IMR-90 (cell line): ENCODE measurements around the gene RAP1GAP2. TPM values are rescaled to one million over a fixed set of nuclear protein-coding genes. Genes with fewer than 3 reads are reported as not detected.

ENCODE experiments used
- ATAC-seq: fragments of 200-7000 bp; cut with Tn5 transposase; 2 replicates; pipeline ENCODE4 v1.9.1; 2020; ENCODE audit warnings: low read depth, mild to moderate bottlenecking, moderate library complexity
- BruUV-seq: library from RNA; stranded (reverse); fragments of 400-500 nt; replicated peaks from 2 replicates; lab custom pipeline; 2021; lab: Mats Ljungman, UMichigan
- CTCF ChIA-PET: fragments of 300-600 bp; formaldehyde crosslinking; extraction: SDS; loops from one replicate; lab custom pipeline; 2021; ENCODE audit warnings: antibody characterized with exemption; lab: Yijun Ruan, JAX
- POLR2A ChIA-PET: fragments of 300-600 bp; sonication (Branson Sonifier 250); formaldehyde crosslinking; loops from one replicate; lab custom pipeline; 2022; ENCODE audit warnings: antibody characterized with exemption; ENCODE audit not compliant: unreplicated experiment; lab: Charles Lee
- DNase-seq: peaks from one replicate; pipeline ENCODE4 v3.0.0; 2013
- H2AFZ ChIP-seq: replicated peaks from 2 replicates; pipeline ENCODE3; 2013; ENCODE audit warnings: low read length, mild to moderate bottlenecking; ENCODE audit not compliant: poor library complexity
- H2AK5ac ChIP-seq: 2 replicates; pipeline ENCODE4 v1.6.1; 2013; ENCODE audit warnings: low read depth, low read length, inconsistent platforms
- H2AK9ac ChIP-seq: replicated peaks from 2 replicates; pipeline ENCODE3; 2013; ENCODE audit warnings: mild to moderate bottlenecking, low read depth, low read length, moderate library complexity; ENCODE audit not compliant: poor library complexity
- H2BK120ac ChIP-seq: 2 replicates; pipeline ENCODE4 v1.6.1; 2013; ENCODE audit warnings: low read depth, low read length, inconsistent platforms
- H2BK15ac ChIP-seq: 3 replicates; pipeline ENCODE4 v1.6.1; 2013; ENCODE audit warnings: low read depth, low read length, inconsistent platforms
- H2BK20ac ChIP-seq: 2 replicates; pipeline ENCODE4 v1.6.1; 2013; ENCODE audit warnings: low read depth, mild to moderate bottlenecking, inconsistent platforms, low read length, moderate library complexity
- H2BK5ac ChIP-seq: 2 replicates; pipeline ENCODE4 v1.6.1; 2013; ENCODE audit warnings: mild to moderate bottlenecking, low read depth, low read length, inconsistent platforms; ENCODE audit not compliant: poor library complexity, severe bottlenecking
- H3K14ac ChIP-seq: replicated peaks from 2 replicates; pipeline ENCODE4 v1.6.1; 2013; ENCODE audit warnings: low read depth, low read length, inconsistent platforms
- H3K18ac ChIP-seq: 2 replicates; pipeline ENCODE4 v1.6.1; 2013; ENCODE audit warnings: low read depth, low read length, control low read depth
- H3K23ac ChIP-seq: 2 replicates; pipeline ENCODE4 v1.6.1; 2013; ENCODE audit warnings: low read depth, low read length, inconsistent platforms
- H3K27ac ChIP-seq: 2 replicates; pipeline ENCODE4 v1.5.1; 2013; ENCODE audit warnings: mild to moderate bottlenecking, control low read depth, low read length; ENCODE audit not compliant: insufficient read depth
- H3K27me3 ChIP-seq: 2 replicates; pipeline ENCODE4 v1.6.1; 2013; ENCODE audit warnings: low read length; ENCODE audit not compliant: control insufficient read depth, insufficient read depth
- H3K36me3 ChIP-seq: 2 replicates; pipeline ENCODE4 v1.6.1; 2013; ENCODE audit warnings: low read length, mixed read lengths; ENCODE audit not compliant: control insufficient read depth, insufficient read depth
- H3K4ac ChIP-seq: 2 replicates; pipeline ENCODE4 v1.6.1; 2013; ENCODE audit warnings: low read depth, low read length, inconsistent platforms
- H3K4me1 ChIP-seq: 2 replicates; pipeline ENCODE4 v1.6.1; 2013; ENCODE audit warnings: low read length, mixed read lengths; ENCODE audit not compliant: control insufficient read depth, insufficient read depth
- H3K4me2 ChIP-seq: 2 replicates; pipeline ENCODE4 v1.6.1; 2013; ENCODE audit warnings: low read depth, mild to moderate bottlenecking, control low read depth, low read length, moderate library complexity
- H3K4me3 ChIP-seq: 2 replicates; pipeline ENCODE4 v1.5.1; 2013; ENCODE audit warnings: low read depth, mild to moderate bottlenecking, control low read depth, low read length, moderate library complexity; ENCODE audit not compliant: insufficient read depth
- H3K56ac ChIP-seq: 2 replicates; pipeline ENCODE4 v1.6.1; 2013; ENCODE audit warnings: low read length, inconsistent platforms; ENCODE audit not compliant: insufficient read depth; ENCODE audit errors: extremely low read depth
- H3K79me1 ChIP-seq, 2 experiments: 2 replicates each; pipeline ENCODE4 v1.6.1; 2013; ENCODE audit warnings: low read length in 2 of 2, inconsistent platforms in 1 of 2, low read depth in 1 of 2
- H3K9ac ChIP-seq: 2 replicates; pipeline ENCODE4 v1.6.1; 2013; ENCODE audit warnings: low read depth, low read length, control low read depth
- H3K9me1 ChIP-seq: 2 replicates; pipeline ENCODE4 v1.6.1; 2013; ENCODE audit warnings: low read length, inconsistent platforms; ENCODE audit not compliant: insufficient read depth
- H3K9me3 ChIP-seq: 2 replicates; pipeline ENCODE4 v1.6.1; 2013; ENCODE audit warnings: low read length; ENCODE audit not compliant: control insufficient read depth, insufficient read depth
- H4K20me1 ChIP-seq: 2 replicates; pipeline ENCODE4 v1.6.1; 2013; ENCODE audit warnings: low read length, inconsistent platforms; ENCODE audit not compliant: insufficient read depth
- H4K5ac ChIP-seq: 2 replicates; pipeline ENCODE4 v1.6.1; 2013; ENCODE audit warnings: mild to moderate bottlenecking, low read depth, low read length, control low read depth
- H4K8ac ChIP-seq, 2 experiments: 2 replicates each; pipeline ENCODE4 v1.6.1; 2013; ENCODE audit warnings: low read depth in 2 of 2, low read length in 2 of 2, control low read depth in 1 of 2, inconsistent platforms in 1 of 2
- H4K91ac ChIP-seq: 2 replicates; pipeline ENCODE4 v1.6.1; 2013; ENCODE audit warnings: low read depth, low read length, inconsistent platforms; ENCODE audit not compliant: insufficient read depth
- CEBPB ChIP-seq: IDR thresholded peaks from 2 replicates; pipeline ENCODE4 v1.6.1; 2012; ENCODE audit warnings: low read depth, low read length, improper control_type of control experiment
- CHD1 ChIP-seq: IDR thresholded peaks from 2 replicates; pipeline ENCODE4 v1.6.1; 2012; ENCODE audit warnings: low read depth, low read length, improper control_type of control experiment
- FOS ChIP-seq: fragments of 150-350 bp; IDR thresholded peaks from 2 replicates; pipeline ENCODE4 v1.6.1; 2016; ENCODE audit warnings: low read depth, low read length
- MAFK ChIP-seq: IDR thresholded peaks from 2 replicates; pipeline ENCODE4 v1.6.1; 2012; ENCODE audit warnings: low read depth, low read length, improper control_type of control experiment
- MAZ ChIP-seq: IDR thresholded peaks from 2 replicates; pipeline ENCODE4 v1.6.1; 2012; ENCODE audit warnings: low read depth, mild to moderate bottlenecking, low read length, improper control_type of control experiment, moderate library complexity, borderline replicate concordance
- MXI1 ChIP-seq: IDR thresholded peaks from 2 replicates; pipeline ENCODE4 v1.6.1; 2012; ENCODE audit warnings: low read depth, mild to moderate bottlenecking, low read length, moderate library complexity, borderline replicate concordance
- NFE2L2 ChIP-seq: fragments of 150-350 bp; IDR thresholded peaks from 2 replicates; pipeline ENCODE4 v1.6.1; 2016; ENCODE audit warnings: low read depth, mild to moderate bottlenecking, low read length
- POLR2A ChIP-seq: IDR thresholded peaks from 2 replicates; pipeline ENCODE4 v1.6.1; 2012; ENCODE audit warnings: mild to moderate bottlenecking, low read depth, low read length
- RCOR1 ChIP-seq: IDR thresholded peaks from 2 replicates; pipeline ENCODE4 v1.6.1; 2012; ENCODE audit warnings: mild to moderate bottlenecking, low read length, improper control_type of control experiment; ENCODE audit not compliant: insufficient replicate concordance
- RFX5 ChIP-seq: IDR thresholded peaks from 2 replicates; pipeline ENCODE4 v1.8.0; 2012; ENCODE audit warnings: low read depth, mild to moderate bottlenecking, low read length, moderate library complexity
- SMC3 ChIP-seq: fragments of 150-350 bp; IDR thresholded peaks from 2 replicates; pipeline ENCODE4 v1.6.1; 2016; ENCODE audit warnings: low read depth, mild to moderate bottlenecking, antibody characterized with exemption, low read length, moderate library complexity
- WGBS, 2 experiments: methylation state at CpG; one replicate each; pipeline versions ENCODE4 v1.1.5 to v1.1.7; 2013; ENCODE audit warnings: missing lambda C conversion rate in 2 of 2; ENCODE audit not compliant: insufficient read length in 1 of 2; ENCODE audit errors: extremely low coverage in 2 of 2; 5-methylcytosine and 5-hydroxymethylcytosine counted together
- dilution Hi-C: fragments of 300-500 bp; cut with HindIII; formaldehyde crosslinking; loops from one replicate; pipeline ENCODE4 v1.14.3; 2018; ENCODE audit warnings: low sequenced_read_pairs; ENCODE audit not compliant: unreplicated experiment
- in situ Hi-C: fragments of 300-500 bp; cut with MboI; formaldehyde crosslinking; loops from 3 replicates; pipeline ENCODE4 v1.14.3; 2019; ENCODE audit warnings: low sequenced_read_pairs, inconsistent platforms, mixed read lengths
- intact Hi-C: fragments of 100-400 bp; cut with micrococcal nuclease; formaldehyde crosslinking; loops from 2 replicates; pipeline ENCODE4 v1.10.0; 2022
- polyA plus RNA-seq, 3 experiments: library from polyadenylated mRNA; depleted of rRNA; stranded (reverse); fragments of >200 nt; gene quantifications; 2 replicates each; pipeline ENCODE4 v1.2.3, GENCODE V29; 2012; ENCODE audit warnings: low replicate concordance in 1 of 3
- total RNA-seq: library from RNA; depleted of rRNA; stranded (reverse); fragments of >200 nt; gene quantifications from 2 replicates; pipeline ENCODE4 v1.2.3, GENCODE V29; 2012
- TF ChIP-seq, protein P1 (sequence below): fragments of 150-350 bp; IDR thresholded peaks from 2 replicates; pipeline ENCODE4 v1.6.1; 2016; ENCODE audit warnings: low read depth, mild to moderate bottlenecking, low read length, moderate library complexity, borderline replicate concordance
- TF ChIP-seq, protein P2 (sequence below): fragments of 150-350 bp; IDR thresholded peaks from 2 replicates; pipeline ENCODE4 v1.6.1; 2017; ENCODE audit warnings: mild to moderate bottlenecking, antibody characterized with exemption, low read length, low read depth
- TF ChIP-seq, protein P3 (sequence below): conservative IDR thresholded peaks from 2 replicates; pipeline ENCODE4 v1.5.1; 2012; ENCODE audit warnings: mild to moderate bottlenecking, low read depth, low read length, improper control_type of control experiment

RAP1GAP2 gene
- total and polyA plus RNA-seq, 2 of the 4 experiments (the other 2 are of a cell fraction): 5.7 to 7.5 TPM

DNA sequence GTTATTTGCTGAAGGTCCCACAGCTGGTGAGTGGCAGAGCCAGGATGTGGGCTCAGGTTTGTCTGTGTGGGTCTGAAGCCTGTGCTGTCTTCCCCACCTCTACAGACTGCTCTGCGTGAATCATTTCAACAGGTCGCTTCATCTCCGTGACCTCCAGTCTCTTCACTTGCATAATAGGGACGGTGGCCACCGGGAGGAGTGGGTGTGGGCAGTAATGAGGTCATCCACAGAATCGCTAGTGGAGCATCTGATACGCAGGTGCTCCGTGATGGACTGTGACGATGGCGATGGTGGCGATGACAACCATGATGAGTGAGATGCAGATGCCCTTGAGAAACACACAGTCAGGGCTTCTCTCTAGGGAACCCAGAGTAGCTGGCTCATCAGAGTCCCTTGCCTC is 120.2 kb downstream of the RAP1GAP2 start:
- H3K4me2 ChIP-seq: no peak overlapping the region
- H2AFZ ChIP-seq: no peak overlapping the region
- H3K27me3 ChIP-seq: no peaks in the 10 kb centered on the region
- H3K4me1 ChIP-seq: no peaks in the 10 kb centered on the region
- H3K36me3 ChIP-seq: no peaks in the 10 kb centered on the region; the same call in 1 of the 2 replicates
- no peak overlapping the region for H2AK9ac ChIP-seq
- in situ Hi-C loops: no loop called here
- H2BK5ac ChIP-seq: no peak overlapping the region
- H3K9ac ChIP-seq: no peak overlapping the region
- H4K91ac ChIP-seq: no peak overlapping the region
- no peak overlapping the region for H4K5ac ChIP-seq
- no peak overlapping the region for H3K4me3 ChIP-seq
- no peaks in the 10 kb centered on the region for H3K79me1 ChIP-seq
- intact Hi-C loops: no loop called here
- ChIA-PET POLR2A (no interaction called here), CTCF (no interaction called here)
- H2AK5ac ChIP-seq: no peak overlapping the region
- no peak overlapping the region for H3K23ac ChIP-seq
- dilution Hi-C loops: no loop called here
- WGBS, 2 experiments: 93% methylated on average over 6 of the region's 11 CpGs; no CpG with 5 or more reads in 1 of the 2 experiments
- BruUV-seq: no TSS peak
- H3K27ac ChIP-seq: no peak overlapping the region
- no peak overlapping the region for H2BK120ac ChIP-seq
- H3K9me1 ChIP-seq: no peaks in the 10 kb centered on the region
- no peak overlapping the region for H2BK15ac ChIP-seq
- no peak overlapping the region for H3K56ac ChIP-seq
- H4K8ac ChIP-seq: no peak overlapping the region
- H2BK20ac ChIP-seq: no peak overlapping the region
- no peak overlapping the region for H3K4ac ChIP-seq
- no peak overlapping the region for H3K18ac ChIP-seq
- ATAC-seq: no peak
- H3K9me3 ChIP-seq: no peaks in the 10 kb centered on the region
- H4K20me1 ChIP-seq: no peaks in the 10 kb centered on the region
- no peak overlapping the region for H3K14ac ChIP-seq
- TF ChIP-seq, protein P1, sequence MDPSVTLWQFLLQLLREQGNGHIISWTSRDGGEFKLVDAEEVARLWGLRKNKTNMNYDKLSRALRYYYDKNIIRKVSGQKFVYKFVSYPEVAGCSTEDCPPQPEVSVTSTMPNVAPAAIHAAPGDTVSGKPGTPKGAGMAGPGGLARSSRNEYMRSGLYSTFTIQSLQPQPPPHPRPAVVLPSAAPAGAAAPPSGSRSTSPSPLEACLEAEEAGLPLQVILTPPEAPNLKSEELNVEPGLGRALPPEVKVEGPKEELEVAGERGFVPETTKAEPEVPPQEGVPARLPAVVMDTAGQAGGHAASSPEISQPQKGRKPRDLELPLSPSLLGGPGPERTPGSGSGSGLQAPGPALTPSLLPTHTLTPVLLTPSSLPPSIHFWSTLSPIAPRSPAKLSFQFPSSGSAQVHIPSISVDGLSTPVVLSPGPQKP: no peak
- TF ChIP-seq MAFK: no peak
- TF ChIP-seq MXI1: no peak
- no peak for TF ChIP-seq RFX5
- no peak for TF ChIP-seq POLR2A
- TF ChIP-seq CHD1: no peak
- TF ChIP-seq, protein P2, sequence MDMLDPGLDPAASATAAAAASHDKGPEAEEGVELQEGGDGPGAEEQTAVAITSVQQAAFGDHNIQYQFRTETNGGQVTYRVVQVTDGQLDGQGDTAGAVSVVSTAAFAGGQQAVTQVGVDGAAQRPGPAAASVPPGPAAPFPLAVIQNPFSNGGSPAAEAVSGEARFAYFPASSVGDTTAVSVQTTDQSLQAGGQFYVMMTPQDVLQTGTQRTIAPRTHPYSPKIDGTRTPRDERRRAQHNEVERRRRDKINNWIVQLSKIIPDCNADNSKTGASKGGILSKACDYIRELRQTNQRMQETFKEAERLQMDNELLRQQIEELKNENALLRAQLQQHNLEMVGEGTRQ: no peak
- TF ChIP-seq, protein P3, sequence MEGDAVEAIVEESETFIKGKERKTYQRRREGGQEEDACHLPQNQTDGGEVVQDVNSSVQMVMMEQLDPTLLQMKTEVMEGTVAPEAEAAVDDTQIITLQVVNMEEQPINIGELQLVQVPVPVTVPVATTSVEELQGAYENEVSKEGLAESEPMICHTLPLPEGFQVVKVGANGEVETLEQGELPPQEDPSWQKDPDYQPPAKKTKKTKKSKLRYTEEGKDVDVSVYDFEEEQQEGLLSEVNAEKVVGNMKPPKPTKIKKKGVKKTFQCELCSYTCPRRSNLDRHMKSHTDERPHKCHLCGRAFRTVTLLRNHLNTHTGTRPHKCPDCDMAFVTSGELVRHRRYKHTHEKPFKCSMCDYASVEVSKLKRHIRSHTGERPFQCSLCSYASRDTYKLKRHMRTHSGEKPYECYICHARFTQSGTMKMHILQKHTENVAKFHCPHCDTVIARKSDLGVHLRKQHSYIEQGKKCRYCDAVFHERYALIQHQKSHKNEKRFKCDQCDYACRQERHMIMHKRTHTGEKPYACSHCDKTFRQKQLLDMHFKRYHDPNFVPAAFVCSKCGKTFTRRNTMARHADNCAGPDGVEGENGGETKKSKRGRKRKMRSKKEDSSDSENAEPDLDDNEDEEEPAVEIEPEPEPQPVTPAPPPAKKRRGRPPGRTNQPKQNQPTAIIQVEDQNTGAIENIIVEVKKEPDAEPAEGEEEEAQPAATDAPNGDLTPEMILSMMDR: no peak
- TF ChIP-seq SMC3: no peak
- no peak for TF ChIP-seq FOS
- TF ChIP-seq RCOR1: no peak
- TF ChIP-seq MAZ: no peak
- no peak for TF ChIP-seq NFE2L2
- no peak for TF ChIP-seq CEBPB
- no peak for DNase-seq
